Hepatocyte (in vitro differentiated cells): ENCODE data around the gene DLX3. TPM values are rescaled to one million over a fixed set of nuclear protein-coding genes. Genes with fewer than 3 reads are reported as not detected.
A peak's percentile ranks its signal among the peaks of the same experiment; 100 is the strongest.

Experiments used
- DNase-seq: peaks from one replicate; pipeline ENCODE4 v3.0.0-alpha.2; 2016; ENCODE audit warnings: low spot score
- H2AFZ ChIP-seq: fragments of 200-600 bp; sonication (generic); 2 replicates; pipeline ENCODE4 v1.6.0; 2016; ENCODE audit warnings: antibody characterized with exemption, mild to moderate bottlenecking
- H3K27ac ChIP-seq: fragments of 200-600 bp; sonication (generic); 2 replicates; pipeline ENCODE4 v1.5.1; 2016; ENCODE audit warnings: mild to moderate bottlenecking
- H3K27me3 ChIP-seq: fragments of 200-600 bp; sonication (generic); 2 replicates; pipeline ENCODE4 v1.6.1; 2016
- H3K36me3 ChIP-seq: fragments of 200-600 bp; sonication (generic); replicated peaks from 2 replicates; pipeline ENCODE4 v1.5.1; 2016; ENCODE audit warnings: low read depth; ENCODE audit not compliant: insufficient read depth
- H3K4me1 ChIP-seq: fragments of 200-600 bp; sonication (generic); 2 replicates; pipeline ENCODE4 v1.5.1; 2016; ENCODE audit warnings: mild to moderate bottlenecking, moderate library complexity; ENCODE audit not compliant: insufficient read depth
- H3K4me2 ChIP-seq: fragments of 200-600 bp; sonication (generic); 2 replicates; pipeline ENCODE4 v1.6.0; 2016
- H3K4me3 ChIP-seq: fragments of 200-600 bp; sonication (generic); 2 replicates; pipeline ENCODE4 v1.5.1; 2016; ENCODE audit warnings: mild to moderate bottlenecking
- H3K79me2 ChIP-seq: fragments of 200-600 bp; sonication (generic); 2 replicates; pipeline ENCODE4 v1.6.0; 2017; ENCODE audit warnings: mild to moderate bottlenecking
- H3K9me2 ChIP-seq: fragments of 200-600 bp; sonication (generic); replicated peaks from 2 replicates; pipeline ENCODE4 v1.6.0; 2017; ENCODE audit warnings: mild to moderate bottlenecking; ENCODE audit not compliant: insufficient read depth
- H3K9me3 ChIP-seq: fragments of 200-600 bp; sonication (generic); 2 replicates; pipeline ENCODE4 v1.5.1; 2016; ENCODE audit warnings: low read depth, mild to moderate bottlenecking
- H4K20me1 ChIP-seq: fragments of 200-600 bp; sonication (generic); 2 replicates; pipeline ENCODE4 v1.6.0; 2016; ENCODE audit warnings: mild to moderate bottlenecking; ENCODE audit not compliant: insufficient read depth, poor library complexity, severe bottlenecking
- EZH2 ChIP-seq: fragments of 200-600 bp; sonication (generic); IDR thresholded peaks from 2 replicates; pipeline ENCODE4 v1.6.1; 2016; ENCODE audit warnings: antibody characterized with exemption, mild to moderate bottlenecking, borderline replicate concordance
- EZH2phosphoT487 ChIP-seq: fragments of 200-600 bp; sonication (generic); IDR thresholded peaks from one replicate; pipeline ENCODE4 v1.6.1; 2018; ENCODE audit warnings: antibody characterized with exemption, mild to moderate bottlenecking, low read depth, moderate library complexity; ENCODE audit not compliant: unreplicated experiment, severe bottlenecking
- WGBS: methylation state at CpG from one replicate; pipeline ENCODE4 v1.1.6; 2016; ENCODE audit warnings: low lambda C conversion rate; ENCODE audit errors: missing lambda C conversion rate; 5-methylcytosine and 5-hydroxymethylcytosine counted together
- polyA plus RNA-seq: library from polyadenylated mRNA; unstranded; fragments of >200 nt; fragmentation: Nextera tagmentation; extraction: Ambion mirVana; gene quantifications from 2 replicates; pipeline ENCODE4 v1.2.1, GENCODE V29; 2016
- total RNA-seq: library from RNA; depleted of rRNA; stranded (reverse); fragments of >200 nt; gene quantifications from 2 replicates; pipeline ENCODE4 v1.2.3, GENCODE V29; 2014
- TF ChIP-seq, protein P1 (sequence below): fragments of 200-600 bp; sonication (generic); IDR thresholded peaks from 2 replicates; pipeline ENCODE4 v1.5.1; 2016; ENCODE audit warnings: antibody characterized with exemption, mild to moderate bottlenecking; ENCODE audit not compliant: poor library complexity

DLX3 gene
- total and polyA plus RNA-seq, 2 experiments from 2014 or later: 0.37 to 1.1 TPM

DNA sequence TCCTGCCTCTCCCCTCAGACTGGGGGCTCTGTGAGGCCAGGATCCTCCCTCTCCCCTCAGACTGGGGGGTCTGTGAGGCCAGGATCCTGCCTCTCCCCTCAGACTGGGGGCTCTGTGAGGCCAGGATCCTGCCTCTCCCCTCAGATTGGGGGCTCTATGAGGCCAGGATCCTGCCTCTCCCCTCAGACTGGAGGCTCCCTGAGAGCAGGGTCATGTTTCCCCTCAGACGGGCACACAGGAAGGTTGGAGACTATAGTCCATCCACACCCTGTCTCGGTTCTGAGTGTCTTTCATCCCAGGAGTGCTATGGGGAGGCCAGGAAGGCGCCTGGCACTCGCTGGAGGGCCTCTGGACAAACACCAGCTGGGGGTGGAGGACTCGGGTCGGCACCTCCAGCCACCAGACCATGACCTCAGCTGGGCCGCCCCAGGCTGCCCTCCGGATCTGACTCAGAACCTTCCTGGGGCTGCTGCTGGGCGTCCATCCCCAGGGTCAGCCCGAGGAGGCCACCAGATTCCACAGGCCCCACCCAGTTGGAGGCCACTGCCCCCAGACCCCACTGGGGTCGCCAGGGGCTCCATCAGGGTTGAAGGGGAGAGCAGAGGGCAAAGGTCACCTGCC, 48.0 kb downstream of the DLX3 start:
- Histone ChIP-seq H3K27ac (no peak overlapping the region), H4K20me1 (no peaks in the 10 kb centered on the region), H3K79me2 (no peaks in the 10 kb centered on the region), H3K27me3 (peaks cover 13% of the 10 kb centered on the region), H3K9me3 (no peaks in the 10 kb centered on the region), H3K4me3 (no peak overlapping the region), H3K4me2 (no peak overlapping the region), H2AFZ (no peak overlapping the region), H3K4me1 (no peaks in the 10 kb centered on the region), H3K9me2 (no peaks in the 10 kb centered on the region), H3K36me3 (no peaks in the 10 kb centered on the region)
- no peak for TF ChIP-seq EZH2phosphoT487
- no peak for TF ChIP-seq EZH2
- TF ChIP-seq, protein P1, sequence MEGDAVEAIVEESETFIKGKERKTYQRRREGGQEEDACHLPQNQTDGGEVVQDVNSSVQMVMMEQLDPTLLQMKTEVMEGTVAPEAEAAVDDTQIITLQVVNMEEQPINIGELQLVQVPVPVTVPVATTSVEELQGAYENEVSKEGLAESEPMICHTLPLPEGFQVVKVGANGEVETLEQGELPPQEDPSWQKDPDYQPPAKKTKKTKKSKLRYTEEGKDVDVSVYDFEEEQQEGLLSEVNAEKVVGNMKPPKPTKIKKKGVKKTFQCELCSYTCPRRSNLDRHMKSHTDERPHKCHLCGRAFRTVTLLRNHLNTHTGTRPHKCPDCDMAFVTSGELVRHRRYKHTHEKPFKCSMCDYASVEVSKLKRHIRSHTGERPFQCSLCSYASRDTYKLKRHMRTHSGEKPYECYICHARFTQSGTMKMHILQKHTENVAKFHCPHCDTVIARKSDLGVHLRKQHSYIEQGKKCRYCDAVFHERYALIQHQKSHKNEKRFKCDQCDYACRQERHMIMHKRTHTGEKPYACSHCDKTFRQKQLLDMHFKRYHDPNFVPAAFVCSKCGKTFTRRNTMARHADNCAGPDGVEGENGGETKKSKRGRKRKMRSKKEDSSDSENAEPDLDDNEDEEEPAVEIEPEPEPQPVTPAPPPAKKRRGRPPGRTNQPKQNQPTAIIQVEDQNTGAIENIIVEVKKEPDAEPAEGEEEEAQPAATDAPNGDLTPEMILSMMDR: no peak
- WGBS: 80% methylated on average over 3 of the region's 11 CpGs
- DNase-seq: no peak

DNA sequence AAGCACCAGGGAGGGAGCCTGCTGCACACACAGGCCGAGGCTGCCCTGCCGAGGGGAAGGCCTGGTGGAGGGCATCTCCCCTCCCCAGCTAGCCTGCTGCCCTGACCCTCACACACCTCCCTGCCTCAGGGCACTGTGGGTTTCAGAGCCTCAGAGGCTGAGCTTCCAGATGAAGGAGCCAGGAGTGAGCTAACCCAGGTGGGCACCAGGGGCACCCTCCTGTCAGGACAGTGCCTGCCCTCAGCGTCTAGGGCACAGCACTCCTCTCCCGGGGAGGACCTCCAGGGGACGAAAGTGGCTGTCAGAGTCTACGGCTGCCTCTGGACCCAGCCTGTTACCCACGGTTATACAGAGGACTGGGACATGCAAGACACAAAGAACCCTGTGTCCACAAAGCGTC, 48.8 kb downstream of the DLX3 start:
- Histone ChIP-seq H3K36me3 (no peaks in the 10 kb centered on the region), H2AFZ (no peak overlapping the region), H3K9me2 (no peaks in the 10 kb centered on the region), H3K9me3 (no peaks in the 10 kb centered on the region), H4K20me1 (no peaks in the 10 kb centered on the region), H3K4me2 (no peak overlapping the region), H3K4me1 (no peaks in the 10 kb centered on the region), H3K27ac (no peak overlapping the region), H3K4me3 (no peak overlapping the region), H3K79me2 (no peaks in the 10 kb centered on the region), H3K27me3 (peaks cover 18% of the 10 kb centered on the region)
- 75% methylated on average over 8 of the region's 8 CpGs for WGBS
- TF ChIP-seq EZH2 (no peak), EZH2phosphoT487 (no peak)
- TF ChIP-seq, protein P1: no peak
- DNase-seq: no peak

DNA sequence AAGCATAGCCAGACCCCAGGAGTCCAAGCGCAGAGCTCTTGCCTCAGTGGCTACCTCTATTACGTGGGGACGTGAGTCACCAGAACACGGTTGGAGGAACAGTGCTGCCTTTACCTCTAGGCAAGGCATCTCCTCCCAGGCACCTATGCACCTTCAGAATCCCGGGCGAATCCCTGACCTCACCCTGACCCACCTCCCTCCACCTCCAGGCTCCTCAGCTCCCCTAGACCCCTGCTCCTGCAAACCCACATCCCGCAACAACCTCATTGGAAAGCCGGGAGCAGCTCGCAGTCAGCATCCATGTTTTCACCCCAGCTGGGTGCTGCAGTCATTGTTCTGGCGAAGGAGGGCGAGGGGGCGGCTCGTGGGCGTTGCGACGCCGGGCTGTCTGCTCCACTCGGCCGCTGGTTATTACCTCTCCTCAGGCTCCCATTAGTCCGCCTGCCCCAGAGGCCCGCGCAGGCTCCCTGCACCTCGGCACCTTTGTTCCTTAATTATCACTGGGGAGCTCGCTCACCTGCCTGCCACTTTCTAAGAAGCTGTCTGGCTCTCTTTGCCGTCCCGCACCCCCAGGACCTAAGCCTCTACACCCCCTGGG, 50.7 kb downstream of the DLX3 start:
- 29% methylated on average over 26 of the region's 26 CpGs for WGBS

More for the DNA sequence above, 50.7 kb downstream of the DLX3 start:
- Histone ChIP-seq H3K4me1 (no peaks in the 10 kb centered on the region), H4K20me1 (no peaks in the 10 kb centered on the region), H3K27me3 (peaks cover 18% of the 10 kb centered on the region), H3K79me2 (no peaks in the 10 kb centered on the region), H3K36me3 (no peaks in the 10 kb centered on the region), H3K4me2 (peak overlapping the region; percentile 12), H3K4me3 (no peak overlapping the region), H3K27ac (no peak overlapping the region), H3K9me3 (no peaks in the 10 kb centered on the region), H3K9me2 (no peaks in the 10 kb centered on the region), H2AFZ (no peak overlapping the region)
- peak; percentile 57 for DNase-seq
- no peak for TF ChIP-seq EZH2
- TF ChIP-seq, protein P1: no peak
- TF ChIP-seq EZH2phosphoT487: no peak
